ENCODE data around the gene GBA2.

Gene GBA2

GRCh38 chr9:35748858-35749514, at the start of gene GBA2, which contains the start of gene RGP1:
GBA2 (minus strand) TSS chr9:35749228; CDS start chr9:35748704, 524 bp downstream.
RGP1 (plus strand) TSS chr9:35749287; CDS start chr9:35749756, 469 bp downstream.
- H3K27ac ChIP-seq (ENCODE audit: low read length) = peak within 1 kb of the TSS; percentile 36
- peak within 1 kb of the TSS; percentile 92 for H3K9ac ChIP-seq (ENCODE audit: low read depth, low read length)
- peaks cover 46% of the 10 kb centered on the region for H3K36me3 ChIP-seq (ENCODE audit: insufficient read depth, low read depth, low read length)

GRCh38 chr9:35797311-35798109, 48.5 kb upstream of the GBA2 start:
- Histone ChIP-seq H3K9me3 (ENCODE audit: insufficient read depth, low read depth, low read length) (no peaks in the 10 kb centered on the region), H3K9ac (ENCODE audit: low read depth, low read length) (no peak overlapping the region), H3K36me3 (ENCODE audit: insufficient read depth, low read depth, low read length) (0 out of 2 replicates have a peak, but pooled peaks cover 7% of the 10 kb centered on the region), H3K27ac (ENCODE audit: low read length) (no peak overlapping the region), H3K4me1 (ENCODE audit: insufficient read depth, low read length) (no peaks in the 10 kb centered on the region), H3K27me3 (ENCODE audit: insufficient read depth, low read length) (no peaks in the 10 kb centered on the region), H3K4me3 (ENCODE audit: low read length) (no peak overlapping the region)

More at GRCh38 chr9:35748858-35749514, at the start of gene GBA2, which contains the start of gene RGP1:
- Histone ChIP-seq H3K27me3 (ENCODE audit: insufficient read depth, low read length) (no peaks in the 10 kb centered on the region), H3K9me3 (ENCODE audit: insufficient read depth, low read depth, low read length) (no peaks in the 10 kb centered on the region), H3K4me1 (ENCODE audit: insufficient read depth, low read length) (peaks cover 21% of the 10 kb centered on the region), H3K4me3 (ENCODE audit: low read length) (peak within 1 kb of the TSS; percentile 92)

- Histone ChIP-seq H3K27me3 (ENCODE audit: insufficient read depth, low read length) (peaks cover 5% of the 10 kb centered on the region; the same call in 1 of the 2 replicates), H3K9me3 (ENCODE audit: insufficient read depth, low read depth, low read length) (no peaks in the 10 kb centered on the region), H3K27ac (ENCODE audit: low read length) (no peak overlapping the region), H3K9ac (ENCODE audit: low read depth, low read length) (no peak overlapping the region), H3K36me3 (ENCODE audit: insufficient read depth, low read depth, low read length) (no peaks in the 10 kb centered on the region), H3K4me3 (ENCODE audit: low read length) (no peak overlapping the region), H3K4me1 (ENCODE audit: insufficient read depth, low read length) (peaks cover 2% of the 10 kb centered on the region; the same call in 1 of the 2 replicates)
Observed at GRCh38 chr9:35795695-35796094, 46.7 kb upstream of the GBA2 start.

GRCh38 chr9:35793461-35793860, 44.4 kb upstream of the GBA2 start:
- Histone ChIP-seq H3K4me3 (ENCODE audit: low read length) (no peak overlapping the region), H3K9me3 (ENCODE audit: insufficient read depth, low read depth, low read length) (no peaks in the 10 kb centered on the region), H3K36me3 (ENCODE audit: insufficient read depth, low read depth, low read length) (no peaks in the 10 kb centered on the region), H3K4me1 (ENCODE audit: insufficient read depth, low read length) (peaks cover 12% of the 10 kb centered on the region; the same call in 1 of the 2 replicates), H3K27me3 (ENCODE audit: insufficient read depth, low read length) (peaks cover 8% of the 10 kb centered on the region; the same call in 1 of the 2 replicates), H3K9ac (ENCODE audit: low read depth, low read length) (no peak overlapping the region), H3K27ac (ENCODE audit: low read length) (no peak overlapping the region)

- peaks cover 12% of the 10 kb centered on the region; the same call in 1 of the 2 replicates for H3K4me1 ChIP-seq (ENCODE audit: insufficient read depth, low read length)
- H3K9ac ChIP-seq (ENCODE audit: low read depth, low read length) = no peak overlapping the region
- peaks cover 8% of the 10 kb centered on the region; the same call in 1 of the 2 replicates for H3K27me3 ChIP-seq (ENCODE audit: insufficient read depth, low read length)
- no peaks in the 10 kb centered on the region for H3K36me3 ChIP-seq (ENCODE audit: insufficient read depth, low read depth, low read length)
- no peak overlapping the region for H3K4me3 ChIP-seq (ENCODE audit: low read length)
- no peaks in the 10 kb centered on the region for H3K9me3 ChIP-seq (ENCODE audit: insufficient read depth, low read depth, low read length)
- no peak overlapping the region for H3K27ac ChIP-seq (ENCODE audit: low read length)
Observed at GRCh38 chr9:35792826-35793225, 43.8 kb upstream of the GBA2 start.

- H3K9me3 ChIP-seq (ENCODE audit: insufficient read depth, low read depth, low read length) = no peaks in the 10 kb centered on the region
- H3K4me1 ChIP-seq (ENCODE audit: insufficient read depth, low read length) = peaks cover 12% of the 10 kb centered on the region; the same call in 1 of the 2 replicates
- H3K27ac ChIP-seq (ENCODE audit: low read length) = no peak overlapping the region
- peak overlapping the region; percentile 63; the same call in 1 of the 2 replicates for H3K4me3 ChIP-seq (ENCODE audit: low read length)
- H3K27me3 ChIP-seq (ENCODE audit: insufficient read depth, low read length) = peaks cover 8% of the 10 kb centered on the region; the same call in 1 of the 2 replicates
- no peaks in the 10 kb centered on the region for H3K36me3 ChIP-seq (ENCODE audit: insufficient read depth, low read depth, low read length)
- H3K9ac ChIP-seq (ENCODE audit: low read depth, low read length) = no peak overlapping the region
Observed at GRCh38 chr9:35792024-35792813, 43.2 kb upstream of the GBA2 start.

- H3K36me3 ChIP-seq (ENCODE audit: insufficient read depth, low read depth, low read length) = no peaks in the 10 kb centered on the region
- H3K9ac ChIP-seq (ENCODE audit: low read depth, low read length) = peak within 1 kb of the TSS; percentile 64; the same call in 1 of the 2 replicates
- peak within 1 kb of the TSS; percentile 66 for H3K4me3 ChIP-seq (ENCODE audit: low read length)
- no peaks in the 10 kb centered on the region for H3K9me3 ChIP-seq (ENCODE audit: insufficient read depth, low read depth, low read length)
- peaks cover 8% of the 10 kb centered on the region; the same call in 1 of the 2 replicates for H3K27me3 ChIP-seq (ENCODE audit: insufficient read depth, low read length)
- no peak within 1 kb of the TSS for H3K27ac ChIP-seq (ENCODE audit: low read length)
- H3K4me1 ChIP-seq (ENCODE audit: insufficient read depth, low read length) = peaks cover 12% of the 10 kb centered on the region; the same call in 1 of the 2 replicates
Observed at GRCh38 chr9:35791297-35791921, 42.4 kb upstream of the GBA2 start, which contains the start of gene NPR2. NPR2 (plus strand) TSS chr9:35791591; CDS start chr9:35792409, 818 bp downstream.

- Histone ChIP-seq H3K4me3 (ENCODE audit: low read length) (peak overlapping the region; percentile 66), H3K4me1 (ENCODE audit: insufficient read depth, low read length) (peaks cover 12% of the 10 kb centered on the region; the same call in 1 of the 2 replicates), H3K36me3 (ENCODE audit: insufficient read depth, low read depth, low read length) (peaks cover 3% of the 10 kb centered on the region; the same call in 1 of the 2 replicates), H3K27ac (ENCODE audit: low read length) (no peak overlapping the region), H3K27me3 (ENCODE audit: insufficient read depth, low read length) (peaks cover 8% of the 10 kb centered on the region; the same call in 1 of the 2 replicates), H3K9ac (ENCODE audit: low read depth, low read length) (peak overlapping the region; percentile 52; the same call in 1 of the 2 replicates), H3K9me3 (ENCODE audit: insufficient read depth, low read depth, low read length) (no peaks in the 10 kb centered on the region)
Observed at GRCh38 chr9:35790385-35791296, 41.6 kb upstream of the GBA2 start.

GRCh38 chr9:35790025-35790384, 41.0 kb upstream of the GBA2 start:
- Histone ChIP-seq H3K4me3 (ENCODE audit: low read length) (no peak overlapping the region), H3K27ac (ENCODE audit: low read length) (no peak overlapping the region)

GRCh38 chr9:35789541-35789940, 40.5 kb upstream of the GBA2 start:
- H3K36me3 ChIP-seq (ENCODE audit: insufficient read depth, low read depth, low read length) = peaks cover 3% of the 10 kb centered on the region; the same call in 1 of the 2 replicates
- H3K27me3 ChIP-seq (ENCODE audit: insufficient read depth, low read length) = peaks cover 8% of the 10 kb centered on the region; the same call in 1 of the 2 replicates
- no peaks in the 10 kb centered on the region for H3K9me3 ChIP-seq (ENCODE audit: insufficient read depth, low read depth, low read length)
- H3K4me1 ChIP-seq (ENCODE audit: insufficient read depth, low read length) = peaks cover 12% of the 10 kb centered on the region; the same call in 1 of the 2 replicates
- no peak overlapping the region for H3K4me3 ChIP-seq (ENCODE audit: low read length)
- no peak overlapping the region for H3K27ac ChIP-seq (ENCODE audit: low read length)
- no peak overlapping the region for H3K9ac ChIP-seq (ENCODE audit: low read depth, low read length)

More at GRCh38 chr9:35790025-35790384, 41.0 kb upstream of the GBA2 start:
- Histone ChIP-seq H3K27me3 (ENCODE audit: insufficient read depth, low read length) (peaks cover 8% of the 10 kb centered on the region; the same call in 1 of the 2 replicates), H3K36me3 (ENCODE audit: insufficient read depth, low read depth, low read length) (peaks cover 3% of the 10 kb centered on the region; the same call in 1 of the 2 replicates), H3K9ac (ENCODE audit: low read depth, low read length) (no peak overlapping the region), H3K9me3 (ENCODE audit: insufficient read depth, low read depth, low read length) (no peaks in the 10 kb centered on the region), H3K4me1 (ENCODE audit: insufficient read depth, low read length) (peaks cover 12% of the 10 kb centered on the region; the same call in 1 of the 2 replicates)

Data from iPS-20b (cell line).